ENCODE data around the gene TAOK2.

GRCh38 chr16:30017277-30017656, 43.6 kb downstream of the TAOK2 start:
- TF ChIP-seq POLR2A (IDR thresholded peaks at IDR 0.05) (no peak), CTCF (IDR thresholded peaks at IDR 0.05) (no peak)

Measured in tibial nerve (tissue), 3 donors.